Activated CD4-positive, alpha-beta T cell treated with anti-CD3 and anti-CD28 coated beads, Interleukin-10, Interleukin-2, amounts not matched to agents 100 ng/mL and 50 ng/mL, durations not matched to agents 16 hours and 8 hours (primary cell): Measurements from ENCODE around the gene RBBP8NL.
"Not testable (repeated sequence)": the region's sequence is repeated elsewhere in the genome, so short reads cannot be mapped to it uniquely, and the experiment has no call there.

Experiments
- DNase-seq: peaks from one replicate; pipeline ENCODE4 v3.0.0-alpha.2; 2020

Gene RBBP8NL

DNA sequence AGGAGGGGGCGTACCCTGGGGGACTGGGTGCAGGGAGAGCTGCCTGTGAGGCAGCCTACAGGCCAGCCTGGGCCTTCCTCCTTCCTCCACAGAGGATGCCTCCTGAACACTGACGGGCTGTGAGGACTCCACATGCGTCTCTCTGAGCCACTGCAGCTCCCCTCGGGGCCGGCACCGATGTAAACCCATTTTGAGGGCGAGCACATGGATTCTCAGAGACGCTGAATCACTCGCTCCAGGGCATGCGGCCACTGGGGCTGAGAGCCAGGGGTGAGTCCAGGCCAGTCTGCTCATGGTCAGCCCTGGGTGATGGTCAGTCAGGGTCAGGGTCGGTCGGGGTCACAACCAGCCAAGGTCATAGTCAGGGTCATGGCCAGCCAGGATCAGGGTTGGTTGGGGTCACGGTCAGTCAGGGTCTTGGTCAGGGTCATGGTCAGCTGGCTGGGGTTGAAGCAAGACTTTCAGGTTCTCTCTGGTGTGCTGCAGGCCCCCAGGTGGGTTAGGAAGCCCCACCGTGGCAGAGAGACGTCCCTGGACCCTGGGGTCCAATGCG is 14.7 kb upstream of the RBBP8NL start:
- DNase-seq = no peak

DNA sequence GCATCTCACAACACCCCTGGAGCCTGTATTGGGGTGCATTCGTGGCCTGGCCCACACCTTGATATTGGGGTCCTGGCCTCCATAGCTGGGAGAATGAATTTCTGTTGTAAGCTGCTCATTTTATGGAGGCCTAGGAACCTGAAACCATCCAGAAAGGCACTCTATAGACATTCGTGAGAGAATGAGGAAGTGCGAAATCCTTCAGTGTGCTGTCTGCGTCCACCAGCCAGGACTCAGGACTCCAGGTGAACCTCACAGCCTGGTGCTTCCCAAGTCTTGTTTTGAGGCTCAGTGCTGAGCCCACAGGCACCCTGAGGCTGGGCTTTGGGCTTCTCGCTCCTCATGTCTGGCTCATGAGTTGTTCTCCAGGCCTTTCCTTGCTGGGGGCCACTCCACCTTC is 11.9 kb upstream of the RBBP8NL start:
- no peak for DNase-seq

DNA sequence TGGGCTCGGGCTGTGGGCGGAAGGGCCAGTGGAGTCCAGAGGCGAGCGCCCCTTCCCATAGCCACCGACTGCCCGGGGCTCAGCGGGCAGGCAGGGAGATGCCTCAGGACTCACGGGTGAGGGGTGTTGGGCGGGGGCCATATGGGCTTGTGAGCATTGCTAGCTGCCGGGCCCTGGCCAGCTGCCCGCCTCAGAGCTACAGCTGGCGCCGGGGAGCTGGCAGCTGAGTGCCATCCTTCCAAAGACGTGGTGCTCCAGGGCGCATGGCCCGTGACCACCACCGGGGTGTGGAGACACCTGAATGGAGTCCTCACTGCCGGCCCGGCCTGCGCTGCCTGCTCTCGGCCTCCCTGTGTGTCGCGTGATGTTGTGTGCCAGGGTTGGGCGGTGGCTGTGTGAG is 10.6 kb upstream of the RBBP8NL start:
- no peak for DNase-seq

DNA sequence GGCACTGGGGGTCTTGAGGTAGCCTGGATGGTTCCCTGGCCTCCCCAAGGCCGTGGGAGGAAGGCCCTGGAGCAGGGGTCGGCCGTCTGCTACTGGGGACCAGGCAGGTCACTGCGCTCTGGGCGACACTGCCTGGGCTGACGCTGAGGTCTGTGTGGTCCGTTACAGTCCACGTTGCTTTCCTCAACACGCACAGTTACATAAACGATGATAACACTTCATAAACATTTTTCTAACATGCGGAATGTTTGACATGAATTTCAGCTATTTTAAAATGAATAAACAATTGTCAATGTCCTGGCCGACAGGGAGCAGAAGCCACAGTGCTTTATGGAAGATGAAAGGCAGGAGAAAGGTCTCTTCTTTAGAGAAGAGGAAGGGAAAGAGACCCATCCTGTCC is 10.2 kb upstream of the RBBP8NL start:
- DNase-seq = no peak

DNA sequence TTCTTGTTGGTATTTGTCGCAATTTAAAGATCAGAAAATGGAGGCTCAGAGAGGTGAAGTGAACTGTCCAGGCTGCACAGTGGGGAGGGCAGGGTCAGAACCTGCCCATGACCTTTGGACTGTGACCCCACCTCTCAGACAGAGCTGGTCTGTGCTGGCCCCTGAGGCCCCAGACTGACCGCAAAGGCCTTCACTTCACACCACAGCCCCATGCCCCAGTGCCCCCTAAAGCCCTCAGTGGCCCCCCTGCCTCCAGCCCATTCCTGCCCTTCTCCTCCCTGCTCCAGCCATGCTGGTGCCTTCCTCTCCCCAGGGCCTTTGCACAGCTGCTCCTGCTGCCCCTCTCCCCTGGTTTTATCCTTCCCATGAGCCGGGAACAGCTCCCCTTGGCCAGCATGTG is 9.4 kb upstream of the RBBP8NL start:
- DNase-seq = no peak

DNA sequence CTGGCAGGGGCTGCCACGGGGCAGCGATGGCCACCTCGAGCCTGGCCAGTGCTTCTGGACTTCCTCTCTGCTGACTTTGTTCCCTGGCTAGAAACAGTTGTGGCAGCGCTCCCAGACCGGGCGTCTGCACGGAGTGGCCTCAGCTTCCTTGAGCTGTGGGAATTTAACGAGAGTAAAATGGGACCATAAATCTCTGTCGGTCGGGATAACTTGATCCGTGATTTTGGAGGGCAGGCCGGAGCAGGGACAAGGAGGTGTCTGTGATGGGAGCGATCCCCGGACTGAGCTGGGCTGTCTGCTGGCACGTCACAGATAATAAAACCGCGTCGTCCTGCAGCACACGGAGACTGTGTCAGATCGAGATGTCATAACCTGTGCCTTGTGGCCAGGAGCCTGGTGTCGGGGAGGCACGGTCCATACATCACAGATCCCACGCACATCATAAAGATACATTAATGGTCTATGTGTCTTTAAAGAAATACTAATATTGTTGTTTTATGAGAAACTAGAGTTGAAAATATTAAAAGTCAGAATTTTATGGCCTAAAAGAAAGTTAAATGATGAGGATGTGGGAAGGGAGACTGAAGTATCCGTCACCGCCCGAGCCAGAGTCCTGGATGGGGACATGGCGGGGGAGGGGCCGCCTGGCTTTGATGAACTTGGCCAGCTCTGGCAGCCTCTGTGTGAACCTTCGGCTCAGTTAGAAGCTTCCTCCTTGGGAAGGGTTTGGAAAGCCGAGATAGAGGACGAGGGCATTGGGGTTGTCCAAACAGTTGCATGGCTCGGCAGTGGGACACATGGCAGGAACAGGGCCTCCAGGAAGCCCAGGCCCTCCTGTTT is 6.5 kb upstream of the RBBP8NL start:
- no peak for DNase-seq

DNA sequence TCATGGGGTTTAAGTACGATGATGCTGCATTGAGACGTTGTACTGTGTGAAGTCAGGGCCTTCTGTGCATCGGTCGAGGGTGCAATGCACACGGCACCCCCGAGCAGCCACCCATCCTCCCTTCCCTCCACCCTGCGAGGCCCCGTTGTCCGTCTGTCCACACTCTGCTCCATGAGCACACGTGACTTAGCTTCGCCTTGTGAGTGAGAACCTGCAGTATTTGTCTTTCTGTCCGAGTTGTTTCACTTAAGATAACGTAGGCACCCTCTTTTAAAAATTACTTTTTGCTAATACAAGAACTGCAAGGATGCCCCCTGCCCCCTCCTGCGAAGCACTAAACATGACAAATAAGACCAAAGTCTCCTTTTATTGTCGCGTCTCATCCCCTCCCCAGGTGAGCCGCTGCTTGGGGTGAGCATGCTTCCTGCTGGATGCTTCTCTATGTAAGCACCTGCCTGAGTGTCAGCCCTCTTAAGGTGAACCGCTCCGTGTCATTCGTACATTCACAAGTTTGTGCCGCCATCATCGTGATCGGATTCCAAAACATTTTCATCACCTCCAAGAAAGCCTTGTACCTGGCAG is 3.6 kb upstream of the RBBP8NL start:
- DNase-seq = no peak

DNA sequence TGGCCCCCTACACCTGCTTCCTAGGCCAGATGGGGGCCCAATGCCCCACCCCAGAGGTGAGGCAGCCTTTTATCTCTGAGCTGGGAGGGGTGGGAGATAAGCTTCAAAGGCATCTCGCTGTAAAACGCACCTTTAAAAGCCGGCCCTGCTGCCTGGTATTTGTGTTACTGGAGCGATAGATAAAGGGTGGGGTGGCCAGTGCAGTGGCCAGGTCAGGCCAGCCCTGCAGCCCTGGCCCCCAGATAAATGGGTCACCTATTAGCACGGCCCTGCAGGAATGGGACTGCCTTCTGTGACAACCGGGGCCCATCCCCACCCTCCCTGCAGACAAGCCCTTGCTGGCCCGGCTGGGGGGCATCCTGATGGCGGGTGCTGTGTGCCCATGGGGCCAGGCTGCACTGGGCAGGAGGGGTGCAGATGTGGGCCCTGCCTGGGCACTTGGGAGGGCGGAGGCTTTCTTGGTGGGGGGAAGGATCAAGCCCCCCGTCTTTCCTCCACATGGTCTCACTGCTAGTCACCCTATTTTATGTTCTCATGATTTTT is 3.0 kb upstream of the RBBP8NL start:
- DNase-seq = no peak

DNA sequence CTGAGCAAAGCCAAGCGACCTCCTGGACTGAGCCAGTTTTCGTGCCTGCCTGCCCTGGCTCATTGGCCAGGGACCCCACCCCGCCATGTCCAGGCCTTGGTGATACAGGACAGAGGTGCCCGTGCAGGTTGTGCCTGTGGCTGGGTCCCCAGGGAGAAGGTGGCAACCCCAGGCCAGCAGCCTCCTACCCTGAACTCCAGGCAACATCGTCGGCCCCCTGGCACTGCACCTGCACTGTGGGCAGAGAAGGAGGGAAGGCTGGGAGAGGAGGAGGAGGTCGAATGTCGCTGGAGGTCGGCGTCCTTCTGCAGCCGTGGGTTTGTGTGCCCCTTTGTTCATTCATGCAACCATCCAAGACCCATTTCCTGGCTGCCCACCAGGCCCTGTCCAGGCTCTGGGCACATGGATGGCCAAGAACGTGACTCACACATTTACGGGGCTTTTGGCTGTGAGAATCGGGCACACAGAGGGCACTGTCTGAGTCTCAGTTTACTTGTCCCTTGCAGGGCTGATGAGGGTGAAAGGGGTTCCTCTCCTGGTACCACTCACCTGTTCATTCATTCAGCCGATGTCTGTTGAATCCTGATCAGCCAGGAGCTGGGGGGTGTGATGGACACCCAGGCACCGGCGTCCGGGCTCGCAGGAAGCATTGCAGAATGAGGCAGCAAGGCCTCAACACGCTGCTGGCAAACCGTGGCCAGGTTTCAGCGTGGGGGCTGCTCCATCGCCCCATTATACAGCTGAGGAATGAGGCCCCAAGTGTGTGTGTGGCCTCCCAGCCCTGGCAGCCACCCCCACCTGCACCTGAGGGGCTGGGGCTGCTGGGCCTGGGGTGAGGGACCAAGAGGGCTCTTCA is 2.3 kb upstream of the RBBP8NL start:
- no peak for DNase-seq

DNA sequence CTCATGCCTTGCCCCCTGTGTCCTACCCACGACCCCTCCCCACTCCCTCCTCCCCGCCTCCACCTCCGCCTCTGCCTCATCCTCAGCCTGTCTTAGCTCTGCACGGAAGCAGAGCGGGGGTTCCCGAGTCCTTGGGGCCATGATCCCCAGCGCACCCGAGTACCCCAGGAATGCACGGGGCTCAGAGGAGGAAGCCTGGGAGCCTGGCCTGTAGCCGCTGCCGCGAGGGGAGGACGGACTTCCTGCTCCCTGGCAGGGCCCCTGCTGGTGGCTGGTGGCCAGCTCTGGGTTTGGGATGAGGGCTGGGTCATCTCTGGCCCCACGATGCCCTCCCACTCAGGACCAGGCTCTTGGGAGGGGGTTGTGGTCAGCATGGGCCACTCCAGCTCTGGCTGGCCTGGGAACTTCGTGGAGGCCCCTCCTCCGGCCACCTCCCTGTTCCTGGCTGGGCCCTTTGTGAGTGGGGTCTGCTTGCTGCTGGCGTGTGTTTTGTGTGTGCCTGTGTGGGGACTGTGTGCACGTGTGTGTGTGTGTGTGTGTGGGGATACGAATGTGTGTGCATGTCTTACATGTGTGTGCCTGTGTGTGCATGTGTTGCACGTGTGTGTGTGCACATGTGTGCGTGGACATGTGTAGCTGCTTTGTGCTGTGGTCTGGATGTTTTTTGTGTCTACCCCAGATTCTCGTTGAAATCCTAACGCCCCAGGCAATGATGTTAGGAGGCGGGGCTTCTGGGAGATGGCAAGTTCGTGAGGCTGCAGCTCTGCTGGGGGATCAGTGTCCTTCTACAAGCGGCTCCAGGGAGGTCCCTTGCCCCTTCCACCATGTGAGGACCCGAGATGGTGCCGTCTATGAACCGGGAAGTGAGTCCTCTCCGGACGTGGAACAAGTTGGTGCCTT is 1.3 kb upstream of the RBBP8NL start:
- no peak for DNase-seq

DNA sequence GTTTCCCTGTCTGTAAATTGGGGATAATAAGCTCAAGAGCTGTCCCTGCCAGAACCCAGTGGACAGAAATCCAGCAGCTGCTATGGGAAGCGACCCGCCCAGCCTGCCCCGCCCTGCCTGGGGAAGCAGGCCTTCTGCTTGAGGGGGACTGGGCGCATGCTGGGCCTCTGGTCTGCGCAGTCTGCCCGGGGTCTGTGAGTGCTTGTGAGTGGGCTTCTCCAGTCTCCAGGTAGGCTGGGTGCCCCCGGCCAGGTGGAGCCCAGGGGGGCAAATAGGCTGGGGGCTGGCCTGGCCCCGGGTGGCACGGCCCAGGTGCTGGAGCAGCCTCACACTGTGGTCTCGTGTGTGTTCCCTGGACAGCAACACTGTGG is 648 bp upstream of the RBBP8NL start:
- no peak for DNase-seq

DNA sequence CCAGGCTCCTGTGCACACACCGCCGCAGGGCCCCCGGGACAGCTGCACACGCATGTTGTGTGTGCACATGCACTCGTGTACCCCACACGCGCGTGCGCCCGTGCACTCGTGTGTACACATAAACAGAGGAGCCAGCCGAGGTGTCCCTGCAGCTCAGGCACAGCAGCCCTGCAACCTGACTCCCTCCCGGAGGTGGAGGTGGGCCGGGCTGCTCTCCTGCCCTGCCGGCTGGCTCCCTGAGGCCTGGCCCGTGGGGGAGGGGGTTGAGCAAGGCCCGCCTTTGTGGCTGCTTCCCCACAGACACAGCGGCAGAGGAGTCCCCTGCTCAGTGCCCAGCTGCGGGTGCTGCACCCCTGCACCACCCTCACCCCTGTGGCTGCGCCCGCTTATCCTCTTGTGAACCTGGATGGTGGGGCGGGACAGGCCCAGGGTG is 624 bp downstream of the RBBP8NL start:
- DNase-seq = no peak

DNA sequence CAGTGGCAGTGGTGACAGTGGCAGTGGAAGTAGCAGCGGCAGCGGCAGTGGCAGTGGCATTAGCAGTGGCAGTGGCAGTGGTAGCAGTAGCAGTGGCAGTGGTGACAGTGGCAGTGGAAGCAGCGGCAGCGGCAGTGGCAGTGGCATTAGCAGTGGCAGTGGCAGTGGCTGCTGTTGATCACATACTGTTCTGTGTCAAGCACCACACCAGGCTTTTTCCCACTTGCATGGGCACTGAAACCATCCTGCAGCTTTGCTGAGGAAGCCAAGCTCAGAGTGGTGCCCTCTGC is 1.3 kb downstream of the RBBP8NL start:
- DNase-seq = not testable (repeated sequence)

DNA sequence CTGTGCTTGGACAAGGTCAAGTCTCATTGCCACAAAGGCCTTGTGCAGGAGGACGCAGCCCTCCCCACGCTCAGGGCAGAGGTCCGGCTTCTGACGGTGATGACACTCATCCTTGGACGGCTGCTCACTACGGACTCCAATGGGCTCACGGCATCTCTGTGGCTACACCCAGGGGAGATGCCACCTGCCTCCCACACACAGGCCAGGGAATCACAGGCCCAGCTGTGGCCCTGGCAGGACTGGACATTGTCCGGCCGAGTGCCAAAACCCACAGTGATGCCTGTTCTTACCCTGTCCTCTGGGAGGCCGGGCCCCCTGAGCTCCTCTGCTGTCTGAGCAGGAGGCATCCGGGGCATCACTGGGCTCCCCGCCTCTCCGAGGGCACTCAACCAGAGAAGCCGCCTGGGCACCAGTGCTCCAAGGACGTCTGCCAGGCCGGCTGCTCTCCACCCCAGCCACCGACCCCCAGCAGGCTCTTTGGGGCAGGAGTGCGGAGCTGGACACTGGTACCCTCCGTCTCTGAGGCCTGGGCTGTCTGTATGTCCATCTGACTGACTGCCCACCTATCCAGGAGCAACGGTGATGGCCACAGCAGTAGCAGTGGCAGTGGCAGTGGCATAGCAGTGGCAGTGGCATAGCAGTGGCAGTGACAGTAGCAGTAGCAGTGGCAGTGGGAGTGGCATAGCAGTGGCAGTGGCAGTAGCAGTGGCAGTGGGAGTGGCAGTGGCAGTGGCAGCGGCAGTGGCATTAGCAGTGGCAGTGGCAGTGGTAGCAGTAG is 1.9 kb downstream of the RBBP8NL start:
- no peak for DNase-seq

DNA sequence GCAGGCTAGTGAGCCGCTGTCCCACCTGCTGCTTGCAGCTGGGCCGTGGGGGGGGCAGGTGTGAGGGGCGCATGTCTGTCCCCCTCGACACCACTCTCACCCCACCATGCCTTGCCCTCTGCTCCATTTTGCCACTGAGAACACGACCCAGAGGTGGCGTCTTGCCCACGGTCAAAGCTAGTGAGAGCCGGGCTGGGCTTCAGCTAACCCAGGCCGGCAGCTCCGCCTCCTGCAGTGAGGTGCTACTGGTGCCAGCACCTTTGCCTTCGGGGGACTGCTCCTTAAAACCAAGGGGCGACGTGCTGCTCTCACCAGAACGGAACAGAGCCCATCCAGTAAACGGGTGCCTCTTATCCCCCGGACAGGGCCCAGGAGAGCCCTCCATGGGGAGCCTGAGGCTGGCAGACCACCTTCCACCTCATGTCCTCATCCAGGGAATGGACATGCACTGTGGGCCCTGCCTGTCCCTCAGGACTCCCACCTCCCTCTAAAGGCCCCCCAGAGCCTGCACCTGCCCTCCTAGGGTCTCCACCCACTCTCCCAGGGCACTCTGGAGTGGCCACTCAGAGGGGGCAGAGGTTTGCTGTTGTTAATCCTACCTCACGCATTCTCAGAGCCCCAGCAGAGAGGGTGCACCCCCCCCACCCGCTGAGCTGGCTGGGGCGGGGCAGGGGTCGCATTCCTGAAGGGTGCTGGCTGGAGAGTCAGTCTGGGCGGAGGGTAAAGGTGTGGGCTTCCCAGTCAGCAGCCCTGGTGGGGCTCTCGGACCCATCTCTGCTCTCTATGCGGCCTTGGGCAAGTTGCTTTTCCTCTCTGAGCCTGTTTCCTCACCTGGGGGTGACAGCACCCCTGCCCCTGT is 2.9 kb downstream of the RBBP8NL start:
- DNase-seq = no peak

DNA sequence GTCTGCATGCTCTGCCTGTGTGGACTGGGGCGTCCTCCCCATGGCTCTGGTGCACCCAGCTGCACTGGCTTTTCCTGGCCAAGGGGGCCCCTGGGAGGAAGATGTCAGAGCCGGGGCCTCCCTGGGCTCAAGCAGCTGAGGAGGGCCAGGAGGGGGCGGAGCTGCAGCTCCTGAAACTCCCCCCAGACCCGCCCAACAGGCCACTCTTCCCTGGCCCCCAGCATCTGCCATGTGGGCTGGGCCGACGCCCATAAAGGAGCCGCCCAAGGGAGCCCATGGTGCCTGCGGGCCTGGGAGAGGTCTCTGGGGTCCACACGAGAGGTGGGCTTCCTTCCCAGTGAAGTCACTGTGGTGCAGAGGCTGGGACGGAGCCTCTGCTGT is 4.0 kb downstream of the RBBP8NL start:
- no peak for DNase-seq

DNA sequence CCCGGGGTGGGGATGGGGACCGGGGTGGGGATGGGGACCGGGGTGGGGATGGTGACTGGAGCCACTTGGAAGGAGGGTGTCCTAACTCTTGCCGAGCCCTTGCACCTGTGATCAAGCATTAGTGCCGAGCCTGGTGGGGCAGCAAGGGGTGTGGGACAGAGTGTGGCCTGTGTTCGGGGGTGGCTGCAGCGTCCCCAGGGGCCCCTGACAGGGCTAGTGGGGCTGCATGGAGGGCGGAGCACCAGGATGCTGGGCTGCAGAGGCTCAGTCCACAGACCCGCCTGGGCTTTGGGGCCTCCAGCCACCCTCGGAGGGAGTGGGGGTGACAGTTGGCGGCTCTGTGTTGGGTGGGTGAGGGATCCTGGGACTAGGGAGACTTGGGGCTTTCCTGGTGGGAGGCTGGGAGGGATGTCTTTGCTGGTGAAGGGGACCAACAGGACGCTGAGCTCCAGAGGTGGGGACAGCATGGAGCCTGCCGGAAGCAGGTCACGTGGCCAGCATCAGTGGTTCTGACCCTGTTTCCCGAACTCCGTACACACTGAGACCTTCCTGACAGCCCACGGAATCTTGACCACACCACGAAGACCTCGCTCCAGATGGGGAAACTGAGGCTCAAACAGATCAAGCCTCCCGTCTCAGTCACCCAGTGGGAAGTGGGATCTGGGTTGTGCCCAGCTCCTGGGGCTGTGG is 4.6 kb downstream of the RBBP8NL start:
- DNase-seq = no peak

DNA sequence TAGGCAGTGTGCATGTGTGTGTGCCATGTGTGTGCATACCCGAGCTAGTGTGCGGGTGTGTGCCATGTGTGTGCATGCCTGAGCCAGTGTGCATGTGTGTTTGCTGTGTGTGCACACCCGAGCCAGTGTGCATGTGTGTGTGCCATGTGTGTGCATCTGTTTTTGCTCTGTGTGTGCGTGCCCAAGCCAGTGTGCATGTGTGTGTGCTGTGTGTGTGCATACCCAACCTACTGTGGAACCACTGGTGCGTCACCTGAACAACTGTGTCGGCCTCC is 5.7 kb downstream of the RBBP8NL start:
- no peak for DNase-seq

DNA sequence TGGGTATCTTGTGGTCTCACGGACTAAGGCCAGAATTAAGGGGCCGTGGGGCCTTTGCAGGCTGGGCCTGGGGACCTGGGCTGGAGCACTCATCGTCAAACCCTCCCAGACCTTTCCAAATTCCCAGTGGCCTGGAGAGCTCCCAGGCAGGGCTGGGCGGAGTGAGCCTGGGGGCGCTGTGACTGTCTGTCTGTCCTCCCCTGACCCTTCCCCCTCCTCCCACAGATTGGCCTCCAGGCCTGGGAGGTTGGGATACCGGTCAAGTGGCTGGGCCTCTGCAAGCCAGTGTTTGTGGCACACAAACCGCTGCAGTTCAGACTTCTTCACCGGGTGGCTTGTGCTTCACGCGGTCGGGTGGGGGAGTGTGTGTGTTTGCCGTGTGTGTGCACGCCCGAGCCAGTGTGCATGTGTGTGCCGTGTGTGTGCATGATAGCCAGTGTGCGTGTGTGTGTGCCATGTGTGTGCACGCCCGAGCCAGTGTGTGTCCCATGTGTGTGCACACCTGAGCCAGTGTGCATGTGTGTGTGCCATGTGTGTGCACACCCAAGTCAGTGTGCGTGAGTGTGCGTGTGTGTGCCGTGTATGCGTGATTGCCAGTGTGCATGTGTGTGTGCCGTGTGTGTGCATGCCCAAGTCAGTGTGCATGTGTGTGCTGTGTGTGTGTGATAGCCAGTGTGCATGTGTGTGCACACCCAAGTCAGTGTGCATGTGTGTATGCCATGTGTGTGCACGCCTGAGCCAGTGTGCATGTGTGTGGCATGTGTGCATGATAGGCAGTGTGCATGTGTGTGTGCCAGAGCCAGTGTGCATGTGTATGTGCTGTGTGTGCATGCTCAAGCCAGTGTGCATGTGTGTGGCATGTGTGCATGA is 6.3 kb downstream of the RBBP8NL start:
- DNase-seq = no peak
